Stimulated activated CD4-positive, alpha-beta T cell treated with anti-CD3 and anti-CD28 coated beads, Interleukin-1b, Interleukin-23, amount 100 ng/mL, for 48 hours (primary cell): Measurements from ENCODE around the gene COX14.
"Not testable (repeated sequence)": the region's sequence is repeated elsewhere in the genome, so short reads cannot be mapped to it uniquely, and the experiment has no call there.

Source experiments
- DNase-seq: peaks from one replicate; pipeline ENCODE4 v3.0.0-alpha.2; 2020

The COX14 gene

GRCh38 chr12:50110127-50110761 lies 1.8 kb upstream of the COX14 start:
- DNase-seq, result peak; percentile 18

GRCh38 chr12:50110762-50111351 lies 1.2 kb upstream of the COX14 start:
- DNase-seq, result no peak

GRCh38 chr12:50111395-50111692 lies 692 bp upstream of the COX14 start:
- no peak for DNase-seq

- DNase-seq, result no peak
Measured at GRCh38 chr12:50112456-50113218, 601 bp downstream of the COX14 start.

DNA sequence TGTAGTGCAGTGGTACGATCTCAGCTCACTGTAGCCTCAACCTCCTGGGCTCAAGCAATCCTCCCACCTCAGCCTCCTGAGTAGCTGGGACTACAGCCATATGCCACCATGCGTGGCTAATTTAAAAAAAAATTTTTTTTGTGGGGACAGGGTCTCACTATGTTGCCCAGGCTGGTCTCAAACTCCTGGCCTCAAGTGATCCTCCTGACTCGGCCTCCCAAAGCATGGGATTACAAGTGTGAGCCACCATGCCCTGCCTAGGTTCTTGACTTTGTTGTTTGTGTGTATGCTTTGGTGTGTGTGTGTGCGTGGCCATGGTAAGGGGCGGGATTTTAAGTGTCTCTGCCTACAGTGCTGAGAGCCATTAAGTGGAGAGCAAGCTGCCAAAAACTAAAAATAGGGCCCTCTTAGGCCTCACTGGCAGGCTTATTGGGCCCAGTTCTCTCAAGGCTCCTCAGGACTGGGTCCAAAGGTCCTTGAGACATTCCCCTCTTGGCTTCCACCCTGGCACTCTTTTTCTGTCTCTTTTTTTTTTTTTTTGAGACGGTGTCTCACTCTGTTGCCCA lies 5.1 kb downstream of the COX14 start:
- DNase-seq, result no peak

- no peak for DNase-seq
Measured at GRCh38 chr12:50119387-50119786, 7.4 kb downstream of the COX14 start.

DNA sequence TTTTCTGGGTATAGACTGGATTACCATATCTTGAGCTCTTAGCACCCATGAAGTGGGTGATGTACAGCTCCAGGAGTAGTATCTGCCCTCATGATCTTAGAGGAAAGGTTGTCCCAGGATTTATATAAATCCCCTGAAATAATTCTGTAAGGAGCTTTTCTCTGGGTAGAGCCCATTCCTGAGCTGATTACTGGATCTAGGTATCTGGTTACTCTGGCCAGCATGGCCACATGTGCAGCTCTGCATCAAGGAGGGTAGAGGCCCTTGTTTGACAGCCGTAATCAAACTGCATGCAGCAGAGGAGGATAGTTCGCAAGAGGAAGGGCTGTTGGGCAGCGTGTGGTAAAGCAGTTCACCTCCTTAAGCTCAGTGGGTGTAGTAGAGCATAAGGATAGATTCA lies 8.5 kb downstream of the COX14 start:
- no peak for DNase-seq

DNA sequence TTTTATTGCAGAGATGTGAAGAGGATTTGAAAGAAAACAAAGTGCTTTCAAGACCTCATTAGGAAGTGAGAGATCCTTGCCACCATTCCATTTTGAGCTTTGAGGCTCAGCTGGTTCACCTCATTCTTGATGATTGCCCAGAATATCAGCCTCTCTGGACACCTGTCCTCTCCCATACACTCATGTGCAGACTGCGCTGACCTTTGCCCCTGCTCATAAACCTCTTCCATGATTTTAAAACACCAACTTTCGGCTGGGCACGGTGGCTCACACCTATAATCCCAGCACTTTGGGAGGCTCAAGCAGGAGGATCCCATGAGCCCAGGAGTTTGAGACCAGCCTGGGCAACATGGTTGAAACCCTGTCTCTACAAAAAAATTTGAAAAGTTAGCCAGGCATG lies 8.9 kb downstream of the COX14 start:
- no peak for DNase-seq

DNA sequence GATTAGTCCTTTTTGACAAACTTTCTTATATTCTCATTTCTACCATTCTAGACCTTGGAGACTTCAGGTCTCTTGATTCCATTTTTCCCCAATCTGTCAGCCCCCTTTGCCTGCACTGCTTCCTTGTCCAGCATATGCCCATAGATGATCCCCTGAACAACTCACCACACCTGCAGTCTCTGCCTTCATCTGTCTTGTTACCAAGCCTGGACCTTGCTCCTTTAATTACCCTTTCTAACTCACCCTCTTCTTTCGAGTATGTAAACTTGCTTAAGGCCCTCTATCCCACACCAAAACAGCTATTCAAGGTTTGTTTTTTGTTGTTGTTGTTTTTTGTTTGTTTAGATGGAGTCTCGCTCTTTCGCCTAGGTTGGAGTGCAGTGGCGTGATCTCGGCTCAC lies 9.6 kb downstream of the COX14 start:
- DNase-seq, result no peak

DNA sequence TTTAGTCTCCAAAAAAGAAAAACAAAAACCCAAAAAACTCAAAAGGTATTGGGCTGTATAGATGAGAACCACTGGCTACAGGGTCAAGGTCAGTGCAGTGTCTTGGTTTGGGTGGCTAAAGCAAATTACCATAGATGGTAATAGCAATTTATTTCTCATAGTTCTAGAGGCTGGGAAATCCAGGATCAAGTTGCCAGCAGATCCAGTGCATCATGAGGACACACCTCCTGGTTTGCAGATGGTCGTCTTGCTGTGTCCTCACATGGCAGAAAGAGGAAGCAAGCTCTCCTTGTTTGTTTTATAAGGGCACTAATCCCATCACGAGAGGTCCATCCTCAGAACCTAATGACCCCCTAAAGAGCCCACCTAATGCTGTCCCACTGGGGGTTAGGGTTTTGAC lies 11.2 kb downstream of the COX14 start:
- no peak for DNase-seq

- no peak for DNase-seq
Measured at GRCh38 chr12:50127546-50127945, 15.5 kb downstream of the COX14 start.

- DNase-seq, result no peak
Measured at GRCh38 chr12:50129290-50129689, 17.3 kb downstream of the COX14 start.

- DNase-seq, result no peak
Measured at GRCh38 chr12:50132505-50133135, 20.6 kb downstream of the COX14 start.

GRCh38 chr12:50142993-50143392 lies 31.0 kb downstream of the COX14 start:
- DNase-seq, result no peak

- no peak for DNase-seq
Measured at GRCh38 chr12:50145439-50145838, 33.4 kb downstream of the COX14 start.

DNA sequence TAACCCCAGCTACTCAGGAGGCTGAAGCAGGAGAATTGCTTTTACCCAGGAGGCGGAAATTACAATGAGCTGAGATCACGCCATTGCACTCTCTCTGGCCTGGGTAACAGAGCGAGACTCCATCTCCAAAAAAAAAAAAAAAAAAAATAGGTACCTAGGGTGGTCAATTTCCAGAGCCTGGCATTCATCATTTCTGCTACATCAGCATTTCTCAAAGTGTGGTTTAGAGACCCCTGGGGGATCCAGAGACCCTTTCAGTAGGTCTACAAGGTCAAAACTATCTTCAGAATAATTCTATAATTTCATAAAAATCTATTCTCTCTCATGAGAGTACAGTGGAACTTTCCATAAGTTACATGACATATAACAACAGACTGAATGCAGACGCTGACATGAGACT lies 35.2 kb downstream of the COX14 start:
- DNase-seq, result no peak

DNA sequence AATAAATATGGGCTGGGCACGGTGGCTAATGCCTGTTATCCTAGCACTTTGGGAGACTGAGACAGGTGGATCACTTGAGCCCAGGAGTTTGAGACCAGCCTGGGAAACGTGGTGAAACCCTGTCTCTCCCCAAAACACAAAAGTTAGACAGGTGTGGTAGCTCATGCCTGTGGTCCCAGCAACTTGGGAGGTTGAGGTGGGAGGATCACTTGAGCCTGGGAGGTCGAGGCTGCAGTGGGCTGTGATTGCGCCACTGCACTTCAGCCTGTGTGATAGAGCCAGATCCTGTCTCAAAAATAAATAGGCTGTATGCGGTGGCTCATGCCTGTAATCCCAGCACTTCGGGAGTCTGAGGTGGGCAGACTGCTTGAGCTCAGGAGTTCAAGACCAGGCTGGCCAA lies 36.0 kb downstream of the COX14 start:
- not testable (repeated sequence) for DNase-seq

GRCh38 chr12:50149311-50149710 lies 37.3 kb downstream of the COX14 start:
- no peak for DNase-seq

- DNase-seq, result no peak
Measured at GRCh38 chr12:50151047-50151687, 39.1 kb downstream of the COX14 start.

GRCh38 chr12:50154947-50155346 lies 42.9 kb downstream of the COX14 start:
- not testable (repeated sequence) for DNase-seq

DNA sequence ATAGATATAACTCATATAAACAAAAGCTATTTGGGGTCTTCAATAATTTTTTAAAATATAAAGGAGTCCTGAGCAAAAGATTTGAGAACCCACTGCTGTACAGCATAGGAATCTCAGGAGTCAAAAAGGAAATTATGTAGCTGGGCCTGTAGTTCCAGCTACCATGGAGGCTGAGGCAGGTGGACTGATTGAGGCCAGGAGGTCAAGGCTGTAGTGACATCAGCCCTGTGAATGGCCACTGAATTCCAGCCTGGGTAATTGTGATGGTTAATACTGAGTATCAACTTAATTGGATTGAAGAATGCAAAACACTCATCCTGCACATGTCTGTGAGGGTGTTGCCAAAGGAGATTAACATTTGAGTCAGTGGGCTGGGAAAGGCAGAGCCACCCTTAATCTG lies 44.6 kb downstream of the COX14 start:
- no peak for DNase-seq

DNA sequence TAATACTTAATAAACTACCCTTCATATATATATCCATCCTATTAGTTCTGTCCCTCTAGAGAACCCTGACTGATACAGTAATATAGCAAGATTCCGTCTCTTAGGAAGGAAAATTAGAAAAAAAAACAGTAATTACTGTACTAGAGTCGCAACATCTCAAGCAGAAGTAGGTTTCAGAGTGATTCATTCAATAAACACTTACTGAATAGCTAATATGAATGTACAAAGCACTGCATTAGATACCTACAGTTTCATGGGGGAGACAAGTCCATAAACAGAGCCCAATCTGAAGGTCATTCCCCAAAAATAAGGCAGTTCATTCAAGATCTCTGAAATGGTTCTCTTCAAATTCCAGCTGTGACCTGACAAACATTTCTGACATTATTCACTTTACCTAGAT lies 45.2 kb downstream of the COX14 start:
- no peak for DNase-seq

- no peak for DNase-seq
Measured at GRCh38 chr12:50160643-50161042, 48.6 kb downstream of the COX14 start.
